ENCODE results near the gene CCDC77.
A peak's percentile ranks its signal among the peaks of the same experiment; 100 is the strongest.

The CCDC77 gene

GRCh38 chr12:454833-455232 is 53.4 kb downstream of the CCDC77 start:
- no peak for DNase-seq

- no peak for DNase-seq
Measured at GRCh38 chr12:455821-456220, 54.4 kb downstream of the CCDC77 start.

DNA sequence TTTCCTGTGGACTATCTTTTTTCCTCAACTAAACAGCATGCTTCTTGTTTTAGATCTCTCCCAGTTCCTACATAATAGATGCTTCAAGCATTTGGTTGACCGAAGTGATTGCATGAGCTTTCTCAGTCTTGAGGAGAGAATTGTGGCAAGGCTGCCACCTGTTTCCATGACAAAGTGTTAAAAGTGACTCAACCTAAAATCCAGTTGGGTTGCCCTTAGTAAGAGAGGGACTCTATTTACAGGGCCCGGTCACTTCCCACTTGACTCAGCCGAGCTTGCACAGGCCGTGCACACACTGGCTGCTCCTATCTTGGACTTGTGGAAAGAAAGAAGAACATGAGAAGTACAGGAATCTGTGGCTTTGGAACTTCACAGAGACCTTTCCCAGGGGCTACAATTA is 56.2 kb downstream of the CCDC77 start:
- DNase-seq: no peak

DNA sequence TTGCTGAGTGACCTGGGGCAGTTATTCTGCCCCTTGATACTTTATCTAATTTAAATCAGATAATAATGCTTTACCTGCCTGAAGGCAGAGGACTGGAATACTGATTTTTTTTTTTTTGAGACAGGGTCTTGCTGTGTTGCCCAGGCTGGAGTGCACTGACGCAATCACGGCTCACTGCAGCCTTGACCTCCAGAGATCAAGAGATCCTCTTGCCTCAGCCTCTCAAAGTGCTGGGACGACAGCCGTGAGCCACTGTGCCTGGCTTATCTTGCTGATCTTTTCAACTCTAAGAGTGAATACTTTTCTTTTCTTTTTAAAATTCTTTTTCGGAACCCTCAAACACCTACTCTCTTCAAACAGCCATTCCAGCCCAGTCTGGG is 57.6 kb downstream of the CCDC77 start:
- no peak for DNase-seq

DNA sequence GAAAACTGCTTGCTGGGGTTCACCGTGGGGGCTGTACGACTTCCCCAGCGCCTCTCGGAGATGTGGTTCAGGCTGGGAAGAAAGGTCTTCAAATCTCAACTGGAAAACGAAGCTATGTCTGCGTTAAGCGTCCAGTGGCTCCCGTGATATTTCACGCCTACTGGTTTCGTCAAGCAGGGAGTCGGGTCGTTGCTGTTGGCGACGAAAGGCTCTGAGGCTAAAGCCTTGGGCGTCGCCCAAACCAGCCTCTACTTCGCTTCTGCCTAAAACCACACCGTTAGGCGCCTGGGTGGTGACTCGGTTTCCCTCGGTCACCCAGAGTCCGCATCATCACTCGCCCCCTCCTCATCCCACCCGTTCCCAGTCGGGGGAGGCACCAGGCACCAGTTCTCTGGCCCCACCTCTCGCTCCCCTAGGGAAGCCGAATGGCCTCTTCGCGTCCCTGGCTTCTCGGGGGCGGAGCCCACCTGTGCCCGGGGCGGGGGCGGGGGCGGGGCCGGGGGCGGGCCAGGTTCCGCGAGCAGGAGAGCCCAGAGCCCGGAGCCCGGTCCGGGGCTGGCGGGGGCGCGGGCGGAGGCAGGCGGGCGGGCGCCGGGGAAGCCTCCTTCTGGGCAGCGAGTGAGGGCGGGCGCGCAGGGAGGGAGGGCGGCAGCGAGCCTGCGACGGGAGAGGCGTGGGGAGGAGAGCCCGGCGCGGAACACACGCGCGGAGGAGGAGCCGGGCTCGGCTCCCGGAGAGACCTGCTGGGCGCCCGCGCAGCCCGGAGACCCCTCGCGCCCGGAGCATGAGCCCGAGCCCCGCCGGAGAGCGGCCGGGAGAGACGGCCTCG is 58.2 kb downstream of the CCDC77 start, which contains the start of gene B4GALNT3:
Gene B4GALNT3, plus strand, starts transcription at position 510 of the 829 bp plus-strand sequence. CDS start 438 bp downstream, outside the sequence.
- peak; percentile 75 for DNase-seq

GRCh38 chr12:460261-461230 is 59.1 kb downstream of the CCDC77 start:
- peak; percentile 71 for DNase-seq

GRCh38 chr12:461425-461824 is 60.0 kb downstream of the CCDC77 start:
- no peak for DNase-seq

GRCh38 chr12:462936-463705 is 61.7 kb downstream of the CCDC77 start:
- DNase-seq: no peak

DNA sequence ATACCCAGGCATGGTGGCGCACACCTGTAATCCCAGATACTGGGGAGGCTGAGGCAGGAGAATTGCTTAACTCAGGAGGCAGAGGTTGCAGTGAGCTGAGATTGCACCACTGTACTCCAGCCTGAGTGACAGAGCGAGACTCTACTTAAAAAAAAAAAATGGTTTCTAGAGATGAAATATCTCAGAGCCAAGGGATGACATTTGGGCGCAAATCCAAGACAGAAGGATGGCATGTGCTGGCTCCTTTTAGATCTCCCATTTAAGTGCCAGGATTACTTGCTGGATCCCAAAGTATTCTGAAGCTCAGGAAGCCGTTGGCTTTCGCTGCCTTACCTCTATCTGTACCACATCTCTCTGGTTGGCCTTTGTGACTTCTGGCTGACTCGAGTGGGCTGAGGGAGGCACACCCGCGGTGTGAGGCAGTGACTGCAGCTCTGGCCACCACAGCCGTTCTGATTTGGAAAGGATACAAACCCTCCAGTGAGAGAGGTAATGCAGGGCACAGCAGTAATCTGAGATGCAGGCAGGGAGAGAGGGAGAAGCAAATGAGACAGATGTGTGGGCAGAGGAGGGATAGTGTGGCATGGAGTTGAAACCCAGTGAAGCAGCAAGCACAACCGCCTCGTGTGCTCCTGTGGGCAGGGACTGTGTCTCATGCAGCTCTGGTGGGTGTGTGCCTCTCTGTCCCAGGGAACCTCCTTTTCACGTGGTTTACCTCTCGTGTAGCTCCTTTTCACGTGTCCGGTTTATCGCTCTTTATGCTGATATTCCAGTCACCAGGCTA is 63.2 kb downstream of the CCDC77 start:
- no peak for DNase-seq

GRCh38 chr12:466039-466438 is 64.6 kb downstream of the CCDC77 start:
- no peak for DNase-seq

- no peak for DNase-seq
Measured at GRCh38 chr12:466762-467161, 65.3 kb downstream of the CCDC77 start.

GRCh38 chr12:467591-467990 is 66.1 kb downstream of the CCDC77 start:
- DNase-seq: no peak

DNA sequence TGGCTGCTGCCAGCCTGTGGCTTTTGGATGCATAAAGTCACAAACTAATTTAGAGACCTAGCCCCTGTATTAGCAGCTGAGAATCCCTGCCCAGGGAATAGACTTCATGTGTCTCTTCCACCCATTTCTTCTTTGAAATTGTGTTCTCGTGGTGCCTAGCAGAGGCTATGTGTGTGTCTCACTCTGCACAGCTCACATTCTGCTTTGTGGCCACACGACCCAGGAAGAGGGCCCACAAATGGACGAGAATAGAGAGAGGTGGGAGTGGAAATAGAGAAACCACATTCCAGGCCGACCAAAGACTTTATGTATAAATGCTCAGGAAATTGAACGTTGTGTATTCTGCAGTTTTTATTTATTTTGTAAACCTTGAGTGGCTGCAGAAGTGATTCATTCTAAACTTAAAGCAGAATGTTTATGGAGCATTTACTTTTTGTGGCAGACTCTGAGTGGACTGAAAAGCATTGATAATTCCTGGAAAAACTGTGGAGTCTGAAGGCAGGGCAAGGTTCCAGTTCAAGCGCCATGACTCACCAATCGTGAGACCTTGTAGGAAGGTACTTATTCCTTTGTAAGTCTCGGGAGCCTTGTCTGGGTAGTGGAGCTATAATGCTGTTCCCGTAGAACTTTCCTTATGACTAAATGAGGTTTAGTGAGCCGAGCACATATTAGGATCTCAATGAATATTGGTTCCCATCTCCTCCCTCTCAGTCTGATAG is 67.4 kb downstream of the CCDC77 start:
- no peak for DNase-seq

GRCh38 chr12:470133-470532 is 68.7 kb downstream of the CCDC77 start:
- no peak for DNase-seq

DNA sequence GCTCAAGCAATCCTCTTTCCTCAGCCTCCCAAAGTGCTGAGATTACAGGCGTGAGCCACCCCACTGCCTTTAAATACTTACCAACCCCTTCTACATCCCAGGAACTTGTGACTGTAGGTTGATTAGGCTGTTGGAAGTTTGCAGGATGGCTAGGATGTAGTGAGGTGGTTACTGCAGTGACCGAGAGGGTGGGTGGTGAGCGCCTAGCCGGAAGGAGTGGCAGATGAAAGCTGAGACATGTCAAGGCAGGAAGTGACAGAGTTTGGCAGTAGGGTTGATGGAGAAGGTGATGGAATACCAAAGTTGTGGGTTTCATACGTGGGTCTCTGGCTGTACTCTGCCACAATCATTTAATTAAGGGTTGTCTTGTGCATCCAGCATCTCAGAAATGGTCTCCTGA is 71.8 kb downstream of the CCDC77 start:
- no peak for DNase-seq

DNA sequence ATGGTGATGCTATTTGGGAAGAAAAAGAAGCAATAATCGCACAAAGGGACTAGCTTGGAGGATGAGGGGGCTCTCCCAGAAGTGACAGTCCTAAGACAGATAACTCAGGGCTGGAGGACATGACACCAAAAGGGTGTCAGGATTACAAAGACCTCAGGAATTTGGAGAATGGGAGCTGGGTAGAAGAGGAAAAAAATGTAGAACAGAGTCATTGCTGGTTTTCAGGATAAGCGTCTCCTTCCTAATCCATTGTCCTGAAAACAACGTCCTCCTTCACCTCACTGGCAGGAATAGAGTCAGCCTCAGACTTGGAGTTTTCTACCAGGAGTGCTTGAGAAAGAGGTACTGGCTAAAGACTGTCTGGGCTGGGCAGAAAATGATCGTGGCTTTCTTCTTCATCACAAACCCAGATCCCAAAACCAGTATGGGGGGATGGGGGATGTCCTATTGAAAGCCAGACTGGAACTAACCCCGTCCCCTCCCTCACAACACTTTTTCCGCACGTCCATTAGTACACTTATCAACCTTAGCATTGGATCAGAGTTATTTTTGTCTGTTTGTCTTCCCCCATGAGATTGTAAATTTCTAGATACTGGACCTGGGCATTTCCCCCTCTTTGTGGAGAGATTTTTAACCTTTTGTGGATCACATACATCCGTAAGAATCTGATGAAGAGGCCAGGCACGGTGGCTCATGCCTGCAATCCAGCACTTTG is 72.6 kb downstream of the CCDC77 start:
- no peak for DNase-seq

GRCh38 chr12:475286-475685 is 73.8 kb downstream of the CCDC77 start:
- no peak for DNase-seq

DNA sequence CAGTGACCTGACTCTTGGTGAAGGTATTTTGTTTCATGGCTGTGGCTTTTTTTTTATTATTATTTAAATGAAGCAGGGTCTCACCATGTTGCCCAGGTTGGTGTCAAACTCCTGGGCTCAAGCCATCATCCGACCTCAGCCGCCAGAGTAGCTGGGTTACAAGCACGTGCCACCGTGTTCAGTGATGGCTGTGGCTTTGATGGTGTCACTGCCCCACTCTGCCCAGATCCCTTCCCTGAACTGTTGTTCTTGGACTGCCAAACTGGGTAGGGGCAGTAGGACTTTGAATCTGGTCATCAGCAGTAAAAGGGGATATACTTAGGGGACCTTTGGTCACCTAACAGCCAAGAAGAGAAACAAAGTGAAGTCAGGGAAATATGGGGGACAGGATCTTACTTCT is 77.7 kb downstream of the CCDC77 start:
- DNase-seq: no peak

GRCh38 chr12:480831-481816 is 79.7 kb downstream of the CCDC77 start:
- DNase-seq: no peak
